GM12878 (cell line): ENCODE results near the gene TVP23C. TPM values are rescaled to one million over a fixed set of nuclear protein-coding genes. Genes with fewer than 3 reads are reported as not detected.

Source experiments
- ATAC-seq: fragments of 200-7000 bp; cut with Tn5 transposase; 3 replicates; pipeline ENCODE4 v1.9.1; 2020; ENCODE audit warnings: mild to moderate bottlenecking, moderate library complexity
- BruUV-seq: library from RNA; stranded (reverse); fragments of 400-500 nt; replicated peaks from 2 replicates; lab custom pipeline; 2021; lab: Mats Ljungman, UMichigan
- CTCF ChIA-PET: fragments of 300-600 bp; sonication (Branson Sonifier 250); formaldehyde crosslinking; extraction: SDS; loops from one replicate; lab custom pipeline; 2021; ENCODE audit warnings: inconsistent platforms; lab: Yijun Ruan, JAX
- POLR2A ChIA-PET: fragments of 350-600 bp; formaldehyde crosslinking; extraction: SDS; loops from one replicate; lab custom pipeline; 2021; ENCODE audit warnings: inconsistent platforms; lab: Charles Lee
- RAD21 ChIA-PET: fragments of 300-600 bp; sonication (Branson Sonifier 250); formaldehyde crosslinking; loops from one replicate; lab custom pipeline; 2023; ENCODE audit warnings: antibody characterized with exemption; ENCODE audit not compliant: unreplicated experiment; lab: Charles Lee
- SMC1A ChIA-PET: fragments of 300-600 bp; sonication (Branson Sonifier 250); formaldehyde crosslinking; loops from one replicate; lab custom pipeline; 2023; ENCODE audit not compliant: unreplicated experiment, uncharacterized antibody; lab: Charles Lee
- DNase-seq: peaks from one replicate; pipeline ENCODE4 v3.0.0-alpha.2; 2011; ENCODE audit warnings: low read depth, low spot score
- FAIRE-seq: peaks from 3 replicates; lab custom pipeline; 2011; peaks lifted over from hg19 to GRCh38; lab: Jason Lieb, UNC
- H2AFZ ChIP-seq: 2 replicates; pipeline ENCODE4 v1.6.0; 2011; ENCODE audit warnings: low read depth, low read length, control low read depth; ENCODE audit not compliant: control insufficient read depth
- H3K27ac ChIP-seq: 2 replicates; pipeline ENCODE4 v1.5.1; 2011; ENCODE audit warnings: control low read depth; ENCODE audit not compliant: control insufficient read depth, insufficient read depth
- H3K27me3 ChIP-seq, 2 experiments: replicated peaks in 1 of 2; 2 replicates each; pipeline versions ENCODE4 v1.6.0 to v1.6.1; 2011; ENCODE audit warnings: low read length in 1 of 2; ENCODE audit not compliant: control insufficient read depth in 2 of 2, insufficient read depth in 2 of 2
- H3K36me3 ChIP-seq, 2 experiments: 2 replicates each; pipeline ENCODE4 v1.5.1; 2011; ENCODE audit warnings: low read length in 1 of 2; ENCODE audit not compliant: control insufficient read depth in 2 of 2, insufficient read depth in 2 of 2
- H3K4me1 ChIP-seq: 2 replicates; pipeline ENCODE4 v1.6.1; 2011; ENCODE audit warnings: mild to moderate bottlenecking, low read length, moderate library complexity, mixed read lengths; ENCODE audit not compliant: control insufficient read depth, insufficient read depth
- H3K4me2 ChIP-seq: 2 replicates; pipeline ENCODE4 v1.6.0; 2011; ENCODE audit warnings: control low read depth; ENCODE audit not compliant: control insufficient read depth, insufficient read depth
- H3K4me3 ChIP-seq: fragments of 200-600 bp; sonication (generic); 2 replicates; pipeline ENCODE4 v1.5.1; 2016
- H3K79me2 ChIP-seq: 2 replicates; pipeline ENCODE4 v1.6.0; 2011; ENCODE audit warnings: low read length; ENCODE audit not compliant: control insufficient read depth, insufficient read depth
- H3K9ac ChIP-seq: 2 replicates; pipeline ENCODE4 v1.8.0; 2011; ENCODE audit warnings: low read length, control low read depth, mixed read lengths; ENCODE audit not compliant: control insufficient read depth, insufficient read depth
- H3K9me3 ChIP-seq: replicated peaks from 3 replicates; pipeline ENCODE4 v1.5.1; 2011; ENCODE audit warnings: mild to moderate bottlenecking, low read length; ENCODE audit not compliant: control insufficient read depth, insufficient read depth
- H4K20me1 ChIP-seq: 2 replicates; pipeline ENCODE4 v1.6.0; 2011; ENCODE audit not compliant: control insufficient read depth, insufficient read depth
- CHD4 ChIP-seq: fragments of 200-600 bp; sonication (generic); IDR thresholded peaks from 2 replicates; pipeline ENCODE4 v1.6.1; 2016; ENCODE audit warnings: mild to moderate bottlenecking
- EP300 ChIP-seq, 2 experiments: fragments of 150-350 bp in 1 of 2; IDR thresholded peaks; 2 replicates each; pipeline ENCODE4 v1.6.1; 2011 to 2012; ENCODE audit warnings: low read depth in 2 of 2, low read length in 2 of 2, borderline replicate concordance in 1 of 2, improper control_type of control experiment in 1 of 2, inconsistent platforms in 1 of 2; ENCODE audit not compliant: control insufficient read depth in 1 of 2
- RUNX3 ChIP-seq: IDR thresholded peaks from 2 replicates; pipeline ENCODE4 v1.6.1; 2012; ENCODE audit warnings: low read length, inconsistent platforms
- TAF1 ChIP-seq: IDR thresholded peaks from 2 replicates; pipeline ENCODE4 v1.6.1; 2011; ENCODE audit warnings: mild to moderate bottlenecking, low read depth, low read length, borderline replicate concordance
- TBL1XR1 ChIP-seq: IDR thresholded peaks from 2 replicates; pipeline ENCODE4 v1.6.1; 2012; ENCODE audit warnings: low read depth, low read length, improper control_type of control experiment
- ZNF687 ChIP-seq: fragments of 450-650 bp; IDR thresholded peaks from 2 replicates; pipeline ENCODE4 v1.6.1; 2017; ENCODE audit warnings: mild to moderate bottlenecking, moderate library complexity
- WGBS: methylation state at CpG from one replicate; pipeline ENCODE4 v1.1.6; 2016; ENCODE audit warnings: low lambda C conversion rate; ENCODE audit not compliant: insufficient replicate concordance, insufficient coverage; ENCODE audit errors: missing lambda C conversion rate; 5-methylcytosine and 5-hydroxymethylcytosine counted together
- in situ Hi-C: fragments of 300-500 bp; cut with MboI; formaldehyde crosslinking; loops from 9 replicates; pipeline ENCODE4 v1.14.3; 2018; ENCODE audit warnings: mixed read lengths
- intact Hi-C: fragments of 100-400 bp; cut with micrococcal nuclease; formaldehyde crosslinking; loops from one replicate; pipeline ENCODE4 v1.14.2; 2022; ENCODE audit not compliant: unreplicated experiment
- polyA plus RNA-seq, 11 experiments: library from polyadenylated mRNA; depleted of rRNA in 4 of 11; unstranded in 6 of 11; stranded (reverse) in 5 of 11; fragments of >200 nt; fragmentation: Nextera tagmentation in 4 of 11; fragmentation: Illumina TruSeq in 1 of 11; extraction: Ambion mirVana in 4 of 11; extraction: Trizol in 1 of 11; gene quantifications; 1 replicate in 1 of 11; 2 replicates in 10 of 11; pipeline versions ENCODE4 v1.2.1 to v1.2.3, GENCODE V29; 2011 to 2016; ENCODE audit warnings: inconsistent platforms in 2 of 11, missing spikeins in 2 of 11, low read depth in 1 of 11
- total RNA-seq, 4 experiments: library from RNA; depleted of rRNA in 3 of 4; stranded (reverse); fragments of >200 nt in 3 of 4; fragmentation: Illumina TruSeq in 1 of 4; extraction: Trizol in 1 of 4; gene quantifications; 2 replicates each; pipeline versions ENCODE4 v1.2.1 to v1.2.3, GENCODE V29; 2013 to 2021

The TVP23C gene
- total and polyA plus RNA-seq, 10 of the 15 experiments (the other 5 are each of a cell fraction or from before 2014, with no cell fraction given) = 0.42 to 5.0 (median 2.7) TPM

- no peaks in the 10 kb centered on the region for H3K27me3 ChIP-seq
- intact Hi-C loops (no loop called here), in situ Hi-C loops (no loop called here)
- BruUV-seq = no TSS peak
- ChIA-PET POLR2A (no interaction called here), RAD21 (no interaction called here), SMC1A (no interaction called here), CTCF (interaction anchor here (2.1 kb wide), 1 partner anchor 10 kb away, joined by 15 read pairs; no protein-coding TSS in a partner anchor)
- H3K4me1 ChIP-seq = no peaks in the 10 kb centered on the region
- H3K9ac ChIP-seq = no peak overlapping the region
- no peak overlapping the region for H3K4me2 ChIP-seq
- no peak overlapping the region for H3K27ac ChIP-seq
- no peaks in the 10 kb centered on the region for H3K36me3 ChIP-seq
- WGBS = 51% methylated on average over 6 of the region's 6 CpGs
- ATAC-seq (no peak), FAIRE-seq (no peak), DNase-seq (no peak)
- H4K20me1 ChIP-seq = no peaks in the 10 kb centered on the region
- H3K79me2 ChIP-seq = no peaks in the 10 kb centered on the region
- H2AFZ ChIP-seq = no peak overlapping the region
- no peaks in the 10 kb centered on the region for H3K9me3 ChIP-seq
- TF ChIP-seq EP300 (IDR thresholded peaks at IDR 0.05; ENCODE audit: borderline replicate concordance in 1 of 2, control insufficient read depth in 1 of 2, low read depth in 2 of 2, low read length in 2 of 2) = no peak
- no peak for TF ChIP-seq TBL1XR1
- TF ChIP-seq ZNF687 = no peak
- no peak for TF ChIP-seq CHD4
- no peak for TF ChIP-seq TAF1
- no peak for TF ChIP-seq RUNX3
- no peak overlapping the region for H3K4me3 ChIP-seq
These were observed 50.1 kb downstream of the TVP23C start for GRCh38 chr17:15513058-15513791.
